CD4-positive, alpha-beta T cell treated with Interleukin-21 for 1 hour (primary cell): ENCODE results near the gene MYOM1.
"Not testable (repeated sequence)": the region's sequence is repeated elsewhere in the genome, so short reads cannot be mapped to it uniquely, and the experiment has no call there.

ENCODE experiments used
- DNase-seq: peaks from one replicate; pipeline ENCODE4 v3.0.0-alpha.2; 2020

MYOM1 gene

GRCh38 chr18:3051718-3052410 lies 167.9 kb downstream of the MYOM1 start:
- peak; percentile 25 for DNase-seq

- DNase-seq, result not testable (repeated sequence)
Measured at GRCh38 chr18:3049897-3050454, 169.8 kb downstream of the MYOM1 start.

GRCh38 chr18:3048820-3049349 lies 170.9 kb downstream of the MYOM1 start:
- DNase-seq, result no peak

- DNase-seq, result no peak
Measured at GRCh38 chr18:3048121-3048520, 171.6 kb downstream of the MYOM1 start.

- DNase-seq, result no peak
Measured at GRCh38 chr18:3046216-3046808, 173.5 kb downstream of the MYOM1 start.

GRCh38 chr18:3044931-3045698 lies 174.7 kb downstream of the MYOM1 start:
- no peak for DNase-seq

GRCh38 chr18:3042379-3042778 lies 177.4 kb downstream of the MYOM1 start:
- no peak for DNase-seq

GRCh38 chr18:3041843-3042242 lies 177.9 kb downstream of the MYOM1 start:
- DNase-seq, result no peak

- DNase-seq, result no peak
Measured at GRCh38 chr18:3040881-3041280, 178.9 kb downstream of the MYOM1 start.

- no peak for DNase-seq
Measured at GRCh38 chr18:3040173-3040572, 179.6 kb downstream of the MYOM1 start.

- DNase-seq, result peak; percentile 18
Measured at GRCh38 chr18:3037423-3037915, 182.3 kb downstream of the MYOM1 start.

GRCh38 chr18:3036108-3036507 lies 183.7 kb downstream of the MYOM1 start:
- no peak for DNase-seq

GRCh38 chr18:3035635-3036034 lies 184.1 kb downstream of the MYOM1 start:
- no peak for DNase-seq

GRCh38 chr18:3032721-3033120 lies 187.0 kb downstream of the MYOM1 start:
- DNase-seq, result no peak

GRCh38 chr18:3029215-3029952 lies 190.4 kb downstream of the MYOM1 start:
- DNase-seq, result no peak

GRCh38 chr18:3028115-3028514 lies 191.7 kb downstream of the MYOM1 start:
- not testable (repeated sequence) for DNase-seq

GRCh38 chr18:3027370-3027891 lies 192.3 kb downstream of the MYOM1 start:
- no peak for DNase-seq

GRCh38 chr18:3025544-3025943 lies 194.2 kb downstream of the MYOM1 start:
- no peak for DNase-seq

- DNase-seq, result not testable (repeated sequence)
Measured at GRCh38 chr18:3023603-3024002, 196.2 kb downstream of the MYOM1 start.
